GM10266 (cell line): ENCODE measurements around the gene MAGI2.

Experiments
- DNase-seq: peaks from one replicate; pipeline ENCODE4 v3.0.0; 2012; ENCODE audit errors: extremely low spot score
- CTCF ChIP-seq: IDR thresholded peaks from 2 replicates; pipeline ENCODE4 v1.5.1; 2012; ENCODE audit warnings: mild to moderate bottlenecking, low read depth; ENCODE audit not compliant: control insufficient read depth, insufficient read depth; ENCODE audit errors: missing control alignments

The MAGI2 gene

GRCh38 chr7:79241288-79242060, 212.0 kb downstream of the MAGI2 start:
- no peak for TF ChIP-seq CTCF
- DNase-seq, result no peak

GRCh38 chr7:79240413-79240812, 213.1 kb downstream of the MAGI2 start:
- no peak for DNase-seq

GRCh38 chr7:79236352-79237028, 217.0 kb downstream of the MAGI2 start:
- no peak for DNase-seq
- no peak for TF ChIP-seq CTCF

More at GRCh38 chr7:79240413-79240812, 213.1 kb downstream of the MAGI2 start:
- TF ChIP-seq CTCF, result no peak

GRCh38 chr7:79227044-79227443, 226.4 kb downstream of the MAGI2 start:
- TF ChIP-seq CTCF, result no peak
- no peak for DNase-seq

GRCh38 chr7:79221211-79221610, 232.3 kb downstream of the MAGI2 start:
- no peak for TF ChIP-seq CTCF
- DNase-seq, result no peak

- TF ChIP-seq CTCF, result no peak
- no peak for DNase-seq
Measured at GRCh38 chr7:79217976-79218626, 235.4 kb downstream of the MAGI2 start.
